LNCaP clone FGC (cell line): ENCODE measurements around the gene SIT1.
A peak's percentile ranks its signal among the peaks of the same experiment; 100 is the strongest.

Experiments used
- DNase-seq: peaks from one replicate; pipeline ENCODE4 v3.0.0-alpha.2; 2011; ENCODE audit warnings: low read depth
- H3K4me3 ChIP-seq: 2 replicates; pipeline ENCODE4 v1.5.1; 2011; ENCODE audit warnings: mild to moderate bottlenecking, low read depth, low read length, control low read depth
- TF ChIP-seq, protein P1 (sequence below): IDR thresholded peaks from 2 replicates; pipeline ENCODE4 v1.5.1; 2012; ENCODE audit warnings: mild to moderate bottlenecking; ENCODE audit not compliant: control insufficient read depth, insufficient read depth; ENCODE audit errors: extremely low read depth

SIT1 gene

DNA sequence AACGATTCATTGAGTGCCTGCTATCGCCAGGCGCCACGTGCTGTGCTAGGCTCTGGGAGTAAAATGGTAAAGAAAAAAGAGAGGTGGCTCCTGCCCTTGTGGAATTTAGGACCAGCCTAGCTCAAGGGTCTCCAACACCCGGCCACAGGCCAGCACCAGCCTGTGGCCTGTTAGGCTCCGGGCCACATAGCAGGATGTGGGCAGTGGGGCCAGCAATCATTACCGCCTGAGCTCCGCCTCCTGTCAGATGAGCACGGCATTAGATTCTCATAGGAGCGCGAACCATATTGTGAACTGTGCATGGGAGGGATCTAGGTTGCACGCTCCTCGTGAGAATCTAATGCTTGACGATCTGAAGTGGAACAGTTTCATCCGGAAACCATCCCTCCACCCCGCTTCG, 5.6 kb upstream of the SIT1 start:
- TF ChIP-seq, protein P1, sequence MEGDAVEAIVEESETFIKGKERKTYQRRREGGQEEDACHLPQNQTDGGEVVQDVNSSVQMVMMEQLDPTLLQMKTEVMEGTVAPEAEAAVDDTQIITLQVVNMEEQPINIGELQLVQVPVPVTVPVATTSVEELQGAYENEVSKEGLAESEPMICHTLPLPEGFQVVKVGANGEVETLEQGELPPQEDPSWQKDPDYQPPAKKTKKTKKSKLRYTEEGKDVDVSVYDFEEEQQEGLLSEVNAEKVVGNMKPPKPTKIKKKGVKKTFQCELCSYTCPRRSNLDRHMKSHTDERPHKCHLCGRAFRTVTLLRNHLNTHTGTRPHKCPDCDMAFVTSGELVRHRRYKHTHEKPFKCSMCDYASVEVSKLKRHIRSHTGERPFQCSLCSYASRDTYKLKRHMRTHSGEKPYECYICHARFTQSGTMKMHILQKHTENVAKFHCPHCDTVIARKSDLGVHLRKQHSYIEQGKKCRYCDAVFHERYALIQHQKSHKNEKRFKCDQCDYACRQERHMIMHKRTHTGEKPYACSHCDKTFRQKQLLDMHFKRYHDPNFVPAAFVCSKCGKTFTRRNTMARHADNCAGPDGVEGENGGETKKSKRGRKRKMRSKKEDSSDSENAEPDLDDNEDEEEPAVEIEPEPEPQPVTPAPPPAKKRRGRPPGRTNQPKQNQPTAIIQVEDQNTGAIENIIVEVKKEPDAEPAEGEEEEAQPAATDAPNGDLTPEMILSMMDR, result no peak
- H3K4me3 ChIP-seq, result no peak overlapping the region
- DNase-seq, result no peak

DNA sequence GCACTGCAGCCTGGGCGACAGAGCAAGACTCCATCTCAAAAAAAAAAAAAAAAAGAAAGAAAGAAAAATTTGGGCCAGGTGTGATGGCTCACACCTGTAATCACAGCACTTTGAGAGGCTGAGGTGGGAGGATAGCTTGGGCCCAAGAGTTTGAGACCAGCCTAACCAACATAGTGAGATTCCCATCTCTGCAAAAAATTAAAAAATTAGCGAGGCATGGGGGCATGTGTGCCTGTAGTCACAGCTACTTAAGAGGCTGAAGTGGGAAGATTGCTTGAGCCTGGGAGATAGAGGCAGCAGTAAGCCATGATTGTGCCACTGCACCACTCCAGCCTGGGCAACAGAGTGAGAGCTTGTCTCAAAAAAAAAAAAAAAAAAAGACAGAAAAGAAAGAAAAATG, 2.9 kb upstream of the SIT1 start:
- H3K4me3 ChIP-seq, result no peak overlapping the region
- DNase-seq, result no peak
- TF ChIP-seq, protein P1, result no peak

DNA sequence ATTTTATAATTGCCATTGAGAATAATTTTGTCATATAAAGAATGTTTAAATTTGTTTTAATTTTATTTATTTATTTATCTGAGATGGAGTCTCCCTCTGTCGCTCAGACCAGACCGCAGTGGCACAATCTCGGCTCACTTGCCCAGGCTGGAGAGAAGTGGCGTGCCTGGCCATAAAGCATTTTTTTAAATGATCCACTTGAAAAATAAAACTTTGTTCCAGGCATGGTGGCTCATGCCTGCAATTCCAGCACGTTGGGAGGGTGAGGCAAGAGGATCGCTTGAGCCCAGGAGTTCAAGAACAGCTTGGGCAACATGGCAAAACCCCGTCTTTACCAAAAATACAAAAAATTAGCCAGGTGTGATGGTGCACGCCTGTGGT, 2.1 kb upstream of the SIT1 start:
- TF ChIP-seq, protein P1, result no peak
- H3K4me3 ChIP-seq, result no peak overlapping the region
- DNase-seq, result no peak

DNA sequence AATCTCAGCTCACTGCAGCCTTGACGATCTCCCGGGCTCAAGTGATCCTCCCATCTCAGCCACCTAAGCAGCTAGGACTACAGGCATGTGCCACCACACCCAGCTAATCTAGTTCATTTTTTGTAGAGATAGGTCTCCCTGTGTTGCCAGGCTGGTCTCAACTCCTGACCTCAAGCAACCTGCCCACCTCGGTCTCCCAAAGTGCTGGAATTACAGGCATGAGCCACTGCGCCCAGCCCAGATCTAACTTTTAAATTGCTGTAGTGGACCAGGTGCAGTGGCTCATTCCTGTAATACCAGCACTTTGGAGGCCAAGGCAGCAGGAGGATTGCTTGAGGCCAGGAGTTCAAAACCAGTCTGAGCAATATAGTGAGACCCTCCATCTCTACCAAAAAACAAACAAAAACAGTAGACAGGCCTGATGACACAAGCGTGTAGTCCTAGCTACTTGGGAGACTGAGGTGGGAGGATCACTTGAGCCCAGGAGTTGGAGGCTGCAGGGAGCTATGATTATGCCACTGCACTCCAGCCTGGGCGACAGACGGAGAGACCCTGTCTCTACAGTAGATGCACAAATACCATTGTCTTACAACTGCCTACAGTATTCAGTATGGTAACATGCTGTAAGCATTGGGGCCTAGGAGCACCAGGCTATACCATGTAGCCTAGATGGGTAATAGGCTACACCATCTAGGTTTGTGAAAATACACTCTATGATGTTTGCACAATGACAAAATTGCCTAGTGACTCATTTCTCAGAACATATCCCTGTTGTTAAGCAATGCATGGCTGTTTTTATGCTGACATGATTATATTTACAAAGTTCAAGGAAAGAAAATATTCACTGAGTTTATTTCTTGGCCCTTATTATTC, 1.5 kb upstream of the SIT1 start:
- H3K4me3 ChIP-seq, result no peak overlapping the region
- no peak for DNase-seq
- TF ChIP-seq, protein P1, result no peak

DNA sequence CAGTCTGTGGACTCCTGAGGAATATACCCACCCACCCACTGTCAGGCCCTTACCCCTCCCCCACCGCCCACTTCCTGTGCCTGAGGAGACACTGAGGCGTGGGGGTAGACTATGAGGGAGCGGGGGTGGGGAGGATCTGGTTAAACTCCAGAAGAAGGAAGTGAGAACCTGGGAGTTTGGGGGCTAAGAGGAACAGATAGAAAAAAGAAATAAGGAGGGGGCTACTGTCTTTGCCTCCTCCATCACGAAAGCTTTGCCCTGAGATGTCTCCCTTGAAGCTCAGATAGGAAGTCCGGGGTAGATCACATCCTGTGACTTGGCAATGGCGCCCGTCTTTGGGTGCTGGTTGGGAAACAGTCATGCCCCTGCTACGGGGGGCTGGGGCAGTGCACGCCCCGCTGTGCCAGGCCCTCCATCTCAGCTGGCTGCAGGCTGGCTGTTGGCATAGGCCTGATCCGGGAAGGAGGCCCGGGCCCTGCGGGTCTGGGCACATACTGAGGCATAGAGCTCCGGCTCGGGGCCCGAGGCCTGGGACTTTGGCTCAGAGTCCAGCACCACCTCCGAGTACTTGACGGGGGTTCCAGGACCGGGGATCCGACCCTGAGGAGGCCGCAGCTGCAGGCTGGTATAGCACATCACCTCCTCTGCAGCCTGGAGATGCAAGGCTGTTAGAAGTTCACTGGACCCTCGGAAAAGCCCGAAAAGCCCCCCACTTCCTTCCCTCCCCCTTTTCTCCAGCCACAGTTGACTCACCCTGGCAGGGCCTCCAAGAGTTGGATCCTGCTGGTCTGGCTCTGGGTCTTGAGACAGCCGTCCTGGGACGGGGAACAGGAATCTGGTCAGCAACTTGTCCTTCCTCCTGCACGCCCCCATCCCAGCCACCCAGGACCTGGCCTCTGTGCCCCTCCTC, 1.0 kb downstream of the SIT1 start:
- TF ChIP-seq, protein P1, result no peak
- H3K4me3 ChIP-seq, result no peak overlapping the region
- no peak for DNase-seq

DNA sequence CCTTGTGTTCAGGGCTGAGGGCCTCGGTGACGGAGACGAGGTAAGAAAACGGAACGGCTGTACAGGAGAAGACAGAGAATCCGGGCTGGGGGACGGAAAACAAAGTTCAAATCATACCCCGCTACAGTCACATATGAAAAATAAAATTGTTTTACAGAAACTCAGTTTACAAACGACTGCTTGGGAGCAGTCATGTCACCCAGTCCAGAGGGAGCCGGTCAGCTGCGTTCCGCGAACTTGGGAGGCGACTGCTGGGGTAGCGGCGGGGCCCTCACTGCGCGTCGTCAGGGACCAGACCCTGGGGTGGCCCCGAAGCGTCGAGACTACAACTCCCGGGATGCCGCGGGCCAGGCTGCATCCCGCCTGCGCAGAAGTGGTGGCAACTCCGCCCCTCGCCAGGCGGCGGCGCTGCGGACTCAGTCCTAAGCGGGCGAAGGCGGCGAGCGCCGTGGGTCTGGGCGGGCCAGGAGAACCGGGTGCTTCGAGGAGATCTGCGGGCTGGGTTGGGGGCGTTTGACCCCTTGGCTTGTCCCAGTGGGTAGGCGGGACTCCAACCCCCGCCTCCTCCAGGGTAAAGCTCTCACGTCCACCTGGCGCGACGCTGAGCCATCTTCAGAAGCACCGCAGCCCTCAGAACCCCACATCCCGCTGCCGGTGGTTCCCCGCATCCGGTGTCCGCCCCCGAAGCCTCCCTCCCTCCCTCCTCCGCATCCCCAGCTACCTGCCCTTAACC, 4.0 kb downstream of the SIT1 start:
- no peak for DNase-seq
- H3K4me3 ChIP-seq, result peak overlapping the region; percentile 56
- TF ChIP-seq, protein P1, result peak; percentile 99
